Caco-2 (cell line): ENCODE measurements around the gene PPP1R10. TPM values are rescaled to one million over a fixed set of nuclear protein-coding genes. Genes with fewer than 3 reads are reported as not detected.

Source experiments
- BruUV-seq: library from RNA; stranded (reverse); fragments of 400-500 nt; replicated peaks from 2 replicates; lab custom pipeline; 2021; lab: Mats Ljungman, UMichigan
- CTCF ChIA-PET: fragments of 300-600 bp; sonication (Branson Sonifier 250); formaldehyde crosslinking; loops from one replicate; lab custom pipeline; 2022; ENCODE audit warnings: antibody characterized with exemption; lab: Charles Lee
- POLR2A ChIA-PET: fragments of 300-600 bp; sonication (Branson Sonifier 250); formaldehyde crosslinking; loops from one replicate; lab custom pipeline; 2022; ENCODE audit warnings: antibody characterized with exemption; lab: Charles Lee
- DNase-seq, 2 experiments: peaks; one replicate each; pipeline versions ENCODE4 v3.0.0 to v3.0.0-alpha.2; 2020 to 2022
- H3K27me3 ChIP-seq: replicated peaks from 2 replicates; pipeline ENCODE4 v1.6.0; 2011; ENCODE audit warnings: low read length; ENCODE audit not compliant: control insufficient read depth, insufficient read depth
- H3K36me3 ChIP-seq: 2 replicates; pipeline ENCODE4 v1.5.1; 2011; ENCODE audit warnings: low read length; ENCODE audit not compliant: control insufficient read depth, insufficient read depth
- H3K4me1 ChIP-seq: fragments of 250-450 bp; sonication (Bioruptor Pico); 2 replicates; pipeline ENCODE4 v1.5.1; 2020; ENCODE audit warnings: mild to moderate bottlenecking
- H3K4me3 ChIP-seq: 2 replicates; pipeline ENCODE4 v1.5.1; 2011; ENCODE audit warnings: low read depth, mild to moderate bottlenecking, control low read depth, low read length
- H3K9me3 ChIP-seq: fragments of 250-450 bp; sonication (Bioruptor Pico); 2 replicates; pipeline ENCODE4 v1.5.1; 2020; ENCODE audit warnings: mild to moderate bottlenecking, moderate library complexity
- H3K27ac Mint-ChIP-seq: one replicate; pipeline ENCODE4 v1.8.0; 2022; ENCODE audit warnings: mixed read lengths; ENCODE audit not compliant: unreplicated experiment
- H3K27me3 Mint-ChIP-seq: one replicate; pipeline ENCODE4 v1.8.0; 2022; ENCODE audit warnings: mixed read lengths; ENCODE audit not compliant: insufficient read depth, unreplicated experiment
- H3K36me3 Mint-ChIP-seq: one replicate; pipeline ENCODE4 v1.8.0; 2022; ENCODE audit warnings: mild to moderate bottlenecking, mixed read lengths; ENCODE audit not compliant: insufficient read depth, unreplicated experiment
- H3K4me1 Mint-ChIP-seq: one replicate; pipeline ENCODE4 v1.8.0; 2022; ENCODE audit warnings: low read depth, mixed read lengths; ENCODE audit not compliant: unreplicated experiment
- H3K4me3 Mint-ChIP-seq: one replicate; pipeline ENCODE4 v1.8.0; 2022; ENCODE audit warnings: mild to moderate bottlenecking, moderate library complexity, mixed read lengths; ENCODE audit not compliant: unreplicated experiment
- H3K9me3 Mint-ChIP-seq: one replicate; pipeline ENCODE4 v1.8.0; 2022; ENCODE audit warnings: mixed read lengths; ENCODE audit not compliant: unreplicated experiment
- CTCF ChIP-seq, 2 experiments: fragments of 200-600 bp in 1 of 2; IDR thresholded peaks; 1 replicate in 1 of 2; 2 replicates in 1 of 2; pipeline versions ENCODE4 v1.5.1 to v1.8.0; 2011 to 2022; ENCODE audit warnings: antibody characterized with exemption in 1 of 2, control low read depth in 1 of 2, inconsistent platforms in 1 of 2, low read depth in 1 of 2, low read length in 1 of 2, mild to moderate bottlenecking in 1 of 2, moderate library complexity in 1 of 2; ENCODE audit not compliant: insufficient read depth in 1 of 2, severe bottlenecking in 1 of 2, unreplicated experiment in 1 of 2
- intact Hi-C: fragments of 100-400 bp; cut with micrococcal nuclease; formaldehyde crosslinking; loops from one replicate; pipeline ENCODE4 v1.10.0; 2022; ENCODE audit not compliant: unreplicated experiment
- total RNA-seq: library from RNA; stranded (reverse); gene quantifications from 2 replicates; pipeline ENCODE4 v1.2.3, GENCODE V29; 2022

Gene PPP1R10
- total RNA-seq, 1 experiment from 2014 or later, result 91.3 TPM

- Mint-ChIP-seq H3K27ac (peak within 1 kb of the TSS; percentile 67), H3K4me1 (peaks cover 16% of the 10 kb centered on the region), H3K27me3 (no peaks in the 10 kb centered on the region), H3K4me3 (peak within 1 kb of the TSS; percentile 82), H3K36me3 (peaks cover 53% of the 10 kb centered on the region), H3K9me3 (no peaks in the 10 kb centered on the region)
- H3K4me1 ChIP-seq, result no peaks in the 10 kb centered on the region
- no peaks in the 10 kb centered on the region for H3K27me3 ChIP-seq
- BruUV-seq, result TSS peak; percentile 66
- peak within 1 kb of the TSS; percentile 83 for H3K4me3 ChIP-seq
- intact Hi-C loops, result loop anchor here (1.0 to 2.0 kb wide), 3 partner anchors 26 to 76 kb away; partner anchors contain the start of genes DHX16, MRPS18B and PPP1R10
- peaks cover 2% of the 10 kb centered on the region for H3K36me3 ChIP-seq
- POLR2A ChIA-PET, result interaction anchor here (0.6 to 1.1 kb wide), 6 partner anchors 19 to 77 kb away, joined by 3 to 9 read pairs (median 3); partner anchors contain the start of genes ABCF1 and MDC1
- H3K9me3 ChIP-seq, result no peaks in the 10 kb centered on the region
- DNase-seq, result peak; percentile 91 to 93
- TF ChIP-seq CTCF (IDR thresholded peaks at IDR 0.05; ENCODE audit: insufficient read depth in 1 of 2, low read depth in 1 of 2, low read length in 1 of 2, severe bottlenecking in 1 of 2, unreplicated experiment in 1 of 2), result no peak
- CTCF ChIA-PET, result interaction anchor here (0.6 kb wide), 3 partner anchors 16 to 176 kb away, joined by 3 to 5 read pairs (median 4); no protein-coding TSS in a partner anchor
These were observed 29.6 kb upstream of the PPP1R10 start, which contains the start of gene C6orf136 for GRCh38 chr6:30646450-30647241. Gene C6orf136, plus strand, starts transcription at chr6:30647133. Its CDS starts 99 bp downstream, at chr6:30647232.

- H3K27me3 Mint-ChIP-seq, result no peaks in the 10 kb centered on the region
- no peak for TF ChIP-seq CTCF (IDR thresholded peaks at IDR 0.05; ENCODE audit: insufficient read depth in 1 of 2, low read depth in 1 of 2, low read length in 1 of 2, severe bottlenecking in 1 of 2, unreplicated experiment in 1 of 2)
- H3K9me3 ChIP-seq, result no peaks in the 10 kb centered on the region
- H3K36me3 Mint-ChIP-seq, result peaks cover 49% of the 10 kb centered on the region
- peak overlapping the region; percentile 67 for H3K27ac Mint-ChIP-seq
- CTCF ChIA-PET, result no interaction called here
- H3K4me1 ChIP-seq, result peaks cover 4% of the 10 kb centered on the region; the same call in 1 of the 2 replicates
- intact Hi-C loops, result loop anchor here (2.0 kb wide), 2 partner anchors 27 to 77 kb away; partner anchors contain the start of gene DHX16
- no peak for DNase-seq
- POLR2A ChIA-PET, result interaction anchor here (1.1 kb wide), 1 partner anchor 75 kb away, joined by 3 read pairs; the partner anchor contains the start of gene ABCF1
- H3K4me1 Mint-ChIP-seq, result peaks cover 22% of the 10 kb centered on the region
- H3K27me3 ChIP-seq, result no peaks in the 10 kb centered on the region
- no TSS peak for BruUV-seq
- H3K36me3 ChIP-seq, result peaks cover 2% of the 10 kb centered on the region
- peak overlapping the region; percentile 82 for H3K4me3 Mint-ChIP-seq
- H3K9me3 Mint-ChIP-seq, result no peaks in the 10 kb centered on the region
- H3K4me3 ChIP-seq, result no peak overlapping the region
These were observed 28.9 kb upstream of the PPP1R10 start for GRCh38 chr6:30645989-30646388.

- H3K36me3 Mint-ChIP-seq, result peaks cover 53% of the 10 kb centered on the region
- Histone ChIP-seq H3K27me3 (no peaks in the 10 kb centered on the region), H3K9me3 (no peaks in the 10 kb centered on the region), H3K4me1 (peaks cover 4% of the 10 kb centered on the region; the same call in 1 of the 2 replicates), H3K36me3 (peaks cover 3% of the 10 kb centered on the region), H3K4me3 (no peak overlapping the region)
- no peak overlapping the region for H3K4me3 Mint-ChIP-seq
- DNase-seq, result no peak
- no peak for TF ChIP-seq CTCF (IDR thresholded peaks at IDR 0.05; ENCODE audit: insufficient read depth in 1 of 2, low read depth in 1 of 2, low read length in 1 of 2, severe bottlenecking in 1 of 2, unreplicated experiment in 1 of 2)
- H3K9me3 Mint-ChIP-seq, result no peaks in the 10 kb centered on the region
- H3K27me3 Mint-ChIP-seq, result no peaks in the 10 kb centered on the region
- CTCF ChIA-PET, result interaction anchor here (0.6 kb wide), 1 partner anchor 487 kb away, joined by 7 read pairs; no protein-coding TSS in a partner anchor
- POLR2A ChIA-PET, result interaction anchor here (0.6 kb wide), 1 partner anchor 177 kb away, joined by 4 read pairs; no protein-coding TSS in a partner anchor
- H3K4me1 Mint-ChIP-seq, result peaks cover 25% of the 10 kb centered on the region
- no TSS peak for BruUV-seq
- no peak overlapping the region for H3K27ac Mint-ChIP-seq
- intact Hi-C loops, result no loop called here
These were observed 27.7 kb upstream of the PPP1R10 start for GRCh38 chr6:30644769-30645168.
